NCI-H2227 (cell line): Measurements from ENCODE around the gene GRIA4.
A peak's percentile ranks its signal among the peaks of the same experiment; 100 is the strongest.
"Not testable (repeated sequence)": the region's sequence is repeated elsewhere in the genome, so short reads cannot be mapped to it uniquely, and the experiment has no call there.

Experiments used
- DNase-seq: peaks from one replicate; lab custom pipeline; 2025; ENCODE audit not compliant: unreplicated experiment; lab: John Stamatoyannopoulos, UW

Gene GRIA4

GRCh38 chr11:105986554-105986953 lies 376.7 kb downstream of the GRIA4 start:
- no peak for DNase-seq

DNA sequence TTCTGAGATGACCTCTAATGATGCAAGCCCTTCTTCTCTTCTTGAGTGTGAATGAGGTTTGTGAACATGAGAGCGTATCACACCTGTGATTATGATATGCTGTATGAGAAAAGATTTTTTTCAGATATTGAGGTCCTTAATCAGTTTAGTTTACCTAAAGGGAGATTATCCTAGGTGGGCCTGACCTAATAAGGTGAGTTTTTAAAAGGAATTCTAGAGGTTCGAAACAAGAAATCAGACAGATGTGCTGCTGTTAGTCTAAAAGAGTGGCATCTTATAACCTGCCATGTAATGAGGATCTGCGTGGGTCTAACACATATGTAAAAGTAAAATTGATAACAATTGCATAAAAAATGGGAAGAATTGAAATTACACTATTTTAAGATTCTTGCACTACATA lies 378.3 kb downstream of the GRIA4 start:
- no peak for DNase-seq

DNA sequence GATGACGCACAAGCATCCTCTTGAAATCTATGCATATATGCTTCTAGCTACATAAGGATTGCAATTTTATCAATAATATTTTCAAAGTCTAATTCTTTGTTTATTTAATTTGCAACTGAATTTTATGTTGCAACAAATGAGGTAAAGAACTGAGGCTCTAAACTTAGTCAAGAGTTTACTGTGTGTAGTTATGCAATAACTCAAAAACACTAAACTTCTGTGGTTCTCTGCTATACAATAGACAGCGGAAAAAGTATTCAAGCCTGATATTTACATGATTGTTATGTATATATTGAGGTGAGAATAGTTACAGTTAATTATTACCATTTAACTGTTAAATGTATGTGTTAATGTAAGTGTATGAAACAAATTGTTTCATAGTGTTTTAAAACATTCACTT lies 379.3 kb downstream of the GRIA4 start:
- no peak for DNase-seq

DNA sequence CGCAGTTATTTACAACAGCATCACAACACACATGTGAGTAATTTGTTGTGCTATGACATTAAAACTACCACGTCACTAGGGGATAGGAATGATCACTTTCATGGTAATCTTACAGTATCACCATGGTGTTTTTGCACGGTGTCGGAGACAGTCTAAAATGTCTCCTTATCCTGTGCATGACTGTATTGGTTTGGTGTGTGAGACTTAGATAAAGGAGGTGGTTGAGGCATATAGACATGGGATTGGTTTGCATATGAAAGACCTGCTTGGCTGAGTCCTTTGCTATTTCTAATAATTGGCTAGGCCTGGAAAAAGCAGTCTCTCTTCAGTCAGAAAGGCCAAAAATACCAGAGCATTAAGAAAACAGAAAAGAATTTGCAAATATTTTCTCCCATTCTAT lies 382.0 kb downstream of the GRIA4 start:
- no peak for DNase-seq

GRCh38 chr11:106001304-106002012 lies 391.6 kb downstream of the GRIA4 start:
- DNase-seq: no peak

GRCh38 chr11:106003094-106003493 lies 393.2 kb downstream of the GRIA4 start:
- not testable (repeated sequence) for DNase-seq

- no peak for DNase-seq
These were observed 401.6 kb downstream of the GRIA4 start for GRCh38 chr11:106011481-106011880.

DNA sequence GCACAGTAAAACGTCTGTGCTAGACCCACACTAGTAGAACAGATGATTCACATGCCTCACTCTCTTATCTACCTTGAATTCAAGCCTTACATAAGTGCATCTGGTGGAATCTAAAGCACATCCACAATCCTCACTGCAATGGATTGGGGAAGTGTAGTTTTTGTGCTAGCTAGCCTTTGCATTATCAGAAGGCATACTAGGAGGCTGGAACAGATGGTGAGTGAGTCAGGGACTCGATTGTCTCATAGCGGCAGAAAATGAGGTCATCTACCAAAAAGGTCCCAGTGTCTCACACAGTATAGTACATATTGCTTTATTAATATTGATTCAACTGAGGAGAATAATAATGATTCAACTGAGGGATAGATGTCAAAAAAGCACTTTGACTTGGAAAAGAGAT lies 402.9 kb downstream of the GRIA4 start:
- no peak for DNase-seq

- no peak for DNase-seq
These were observed 404.2 kb downstream of the GRIA4 start for GRCh38 chr11:106014035-106014434.

DNA sequence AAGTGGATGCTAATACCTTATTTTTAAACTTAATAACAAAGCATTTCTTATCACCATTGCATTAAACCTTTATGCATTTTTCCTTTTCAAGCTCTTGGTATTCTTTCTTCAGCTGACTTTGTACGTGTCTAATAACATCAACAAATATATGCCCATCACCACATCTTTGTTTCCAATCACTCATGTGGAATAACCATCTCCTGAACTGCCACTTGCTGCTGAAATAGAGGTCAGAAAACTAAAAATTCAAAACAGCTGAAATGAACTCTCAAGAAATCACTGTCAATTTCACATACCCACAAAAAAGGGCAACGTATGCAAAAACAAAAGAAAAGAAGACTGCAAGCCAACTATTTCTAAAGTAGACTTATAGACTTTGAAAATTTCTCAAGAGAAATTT lies 404.7 kb downstream of the GRIA4 start:
- DNase-seq: no peak

- no peak for DNase-seq
These were observed 405.2 kb downstream of the GRIA4 start for GRCh38 chr11:106015066-106015465.

- no peak for DNase-seq
These were observed 407.2 kb downstream of the GRIA4 start for GRCh38 chr11:106017093-106017492.

DNA sequence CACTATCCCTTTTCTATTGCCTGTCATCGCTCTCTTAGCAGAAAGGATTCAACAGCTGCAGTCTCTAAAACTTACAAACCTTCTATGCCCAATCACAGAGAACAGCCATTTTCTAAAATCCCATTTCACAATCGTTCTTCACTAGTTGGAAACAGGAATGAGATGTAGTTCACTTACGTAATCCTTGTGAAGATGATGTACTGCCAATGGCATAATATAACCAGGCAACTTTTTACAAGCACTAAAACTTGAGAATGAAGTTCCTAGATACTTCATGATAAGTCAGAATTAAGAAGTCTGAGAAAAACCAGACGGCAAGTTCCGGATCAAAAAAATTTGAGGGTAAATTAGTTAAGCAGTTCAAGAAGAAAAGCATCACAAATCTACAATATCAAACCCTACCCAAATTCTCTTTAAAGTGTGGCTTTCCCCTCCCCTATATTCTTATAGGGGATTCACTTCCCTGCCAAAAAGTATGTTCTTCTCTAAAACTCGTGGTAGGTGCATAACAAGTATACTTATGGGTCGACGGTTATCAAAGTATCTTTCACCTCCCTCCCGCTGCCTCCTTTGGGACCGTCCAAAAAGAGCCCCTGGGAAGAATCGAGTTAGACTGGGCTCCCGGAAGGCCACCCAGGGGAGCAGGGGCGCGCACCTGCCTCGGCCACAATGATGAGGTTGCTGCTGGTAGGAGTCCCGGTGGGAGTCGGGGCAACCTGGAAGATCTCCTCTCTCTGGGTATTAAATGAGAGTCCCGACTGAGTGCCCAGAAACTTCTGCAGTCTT lies 411.5 kb downstream of the GRIA4 start:
- DNase-seq: no peak

DNA sequence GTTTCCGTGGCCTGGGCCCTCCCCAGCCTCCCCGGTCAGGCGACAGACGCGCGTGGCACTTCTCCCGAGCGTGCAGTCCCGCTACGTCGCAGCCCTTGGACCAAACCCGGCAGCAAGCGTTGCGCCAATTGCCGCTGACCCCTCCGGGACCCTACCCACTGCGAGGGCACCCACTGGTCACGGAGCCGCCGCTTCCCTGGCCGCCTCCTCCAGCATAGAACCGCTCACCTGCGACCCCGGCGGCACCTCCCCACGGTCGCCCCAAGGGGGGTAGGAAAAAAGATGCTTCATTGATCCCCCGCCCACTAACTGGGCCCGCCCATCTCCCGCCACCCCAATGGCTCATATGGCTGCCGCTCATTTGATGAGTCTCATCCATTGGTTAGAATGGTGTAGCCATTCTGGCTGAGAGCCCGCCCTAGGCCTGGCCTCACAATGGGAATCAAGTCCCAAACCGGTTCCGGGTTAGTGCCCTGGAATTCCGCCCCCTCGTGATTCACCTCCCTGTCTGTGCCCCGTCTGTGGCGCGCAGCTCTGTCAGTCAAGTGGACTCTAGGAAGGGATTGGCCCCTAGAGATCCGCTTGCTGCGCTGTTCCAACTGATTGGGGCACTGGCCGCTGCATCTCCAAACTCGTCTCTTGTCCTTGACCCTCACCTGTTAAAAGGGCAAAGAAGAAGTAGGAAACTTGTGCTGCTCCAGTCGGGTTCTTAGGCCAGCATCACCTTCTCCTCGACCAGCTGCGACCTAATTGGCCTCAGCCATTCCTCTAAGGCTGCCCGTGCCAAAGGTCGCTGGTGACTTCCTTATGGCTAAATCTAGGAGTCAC lies 412.3 kb downstream of the GRIA4 start, which contains the start of gene MSANTD4:
MSANTD4 (minus strand) TSS at position 274 of the 828 bp plus-strand sequence. CDS start 11,323 bp downstream, outside the sequence.
- peak; percentile 96 for DNase-seq

- no peak for DNase-seq
These were observed 413.0 kb downstream of the GRIA4 start for GRCh38 chr11:106022795-106023275.

DNA sequence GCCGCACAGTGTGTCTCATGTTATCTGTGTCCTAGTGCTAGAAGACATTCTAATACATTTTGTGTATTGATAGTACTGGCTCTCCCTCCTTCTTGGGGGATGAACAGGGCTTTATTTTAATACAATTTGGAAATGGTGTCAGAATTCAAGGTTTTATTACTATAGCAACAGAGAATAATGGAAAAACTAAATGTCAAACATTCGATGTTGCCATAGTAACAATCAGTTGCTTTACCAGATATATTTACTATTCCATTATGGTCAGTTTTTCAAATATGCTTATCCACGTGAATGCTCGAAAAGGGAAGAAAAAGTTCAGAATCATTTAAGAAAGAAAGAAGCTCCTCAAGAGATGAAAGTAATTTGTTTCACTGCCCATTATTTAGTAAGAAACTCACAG lies 420.7 kb downstream of the GRIA4 start:
- no peak for DNase-seq

DNA sequence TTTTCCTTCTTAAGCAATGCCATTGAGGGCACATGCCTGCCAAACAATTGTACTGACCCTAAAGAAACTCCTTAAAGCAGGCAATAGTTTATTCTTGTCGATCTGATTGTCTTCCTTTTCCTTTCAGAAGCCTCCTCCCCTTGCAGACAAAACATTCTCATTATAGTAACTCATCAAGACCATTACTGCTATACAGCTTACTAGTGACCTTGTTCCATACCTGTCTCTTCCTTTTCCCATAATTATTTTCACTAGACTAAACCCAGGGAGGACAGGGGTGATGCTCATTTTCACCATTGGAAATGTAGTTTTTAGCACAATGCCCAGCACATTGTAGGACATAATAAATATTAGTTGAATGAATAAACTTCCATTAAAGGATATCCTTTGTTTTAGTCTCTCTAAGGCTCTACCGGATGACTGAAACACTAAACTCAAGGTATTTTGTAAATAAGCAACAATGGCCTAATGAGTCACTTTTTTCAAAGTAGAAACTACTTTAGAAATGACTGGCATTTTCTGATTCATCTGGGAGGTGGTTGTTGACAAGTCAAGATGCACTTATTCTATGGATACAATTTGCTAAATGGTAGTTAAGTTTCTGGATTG lies 421.4 kb downstream of the GRIA4 start:
- DNase-seq: no peak
